GM18508 (cell line): ENCODE results near the gene CTDP1.

Experiments
- ATAC-seq: cut with Tn5 transposase; IDR thresholded peaks from one replicate; pipeline ENCODE4 v1.9.1; 2021; ENCODE audit warnings: moderate number of reproducible peaks; ENCODE audit not compliant: insufficient read depth, unreplicated experiment

The CTDP1 gene

DNA sequence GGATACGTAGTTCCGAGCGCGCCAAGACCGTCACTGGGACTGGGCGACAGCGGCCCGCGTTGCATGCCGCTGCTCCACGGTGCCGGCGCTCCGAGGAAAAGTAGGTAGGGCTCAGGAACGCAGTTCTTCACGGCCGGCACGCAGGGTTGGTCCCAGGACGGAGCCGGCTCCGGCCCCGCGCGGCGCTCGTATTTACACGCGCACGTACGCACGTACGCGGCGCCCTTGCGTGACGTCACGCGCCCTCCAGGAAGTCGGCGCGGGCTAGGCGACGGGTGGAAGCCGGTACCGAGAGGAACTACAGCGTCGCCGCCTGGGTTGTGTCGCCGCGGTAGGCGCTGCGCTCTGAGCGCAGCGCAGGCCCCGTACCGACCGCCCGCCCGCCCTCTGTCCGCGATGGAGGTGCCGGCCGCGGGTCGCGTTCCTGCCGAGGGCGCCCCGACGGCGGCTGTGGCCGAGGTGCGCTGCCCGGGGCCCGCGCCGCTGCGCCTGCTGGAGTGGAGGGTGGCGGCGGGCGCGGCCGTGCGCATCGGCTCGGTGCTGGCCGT lies at the start of gene CTDP1:
TSS of gene CTDP1 (plus strand) at position 252 of the 548 bp plus-strand sequence. CDS start at position 397, 145 bp downstream.
- ATAC-seq, result peak; percentile 26

DNA sequence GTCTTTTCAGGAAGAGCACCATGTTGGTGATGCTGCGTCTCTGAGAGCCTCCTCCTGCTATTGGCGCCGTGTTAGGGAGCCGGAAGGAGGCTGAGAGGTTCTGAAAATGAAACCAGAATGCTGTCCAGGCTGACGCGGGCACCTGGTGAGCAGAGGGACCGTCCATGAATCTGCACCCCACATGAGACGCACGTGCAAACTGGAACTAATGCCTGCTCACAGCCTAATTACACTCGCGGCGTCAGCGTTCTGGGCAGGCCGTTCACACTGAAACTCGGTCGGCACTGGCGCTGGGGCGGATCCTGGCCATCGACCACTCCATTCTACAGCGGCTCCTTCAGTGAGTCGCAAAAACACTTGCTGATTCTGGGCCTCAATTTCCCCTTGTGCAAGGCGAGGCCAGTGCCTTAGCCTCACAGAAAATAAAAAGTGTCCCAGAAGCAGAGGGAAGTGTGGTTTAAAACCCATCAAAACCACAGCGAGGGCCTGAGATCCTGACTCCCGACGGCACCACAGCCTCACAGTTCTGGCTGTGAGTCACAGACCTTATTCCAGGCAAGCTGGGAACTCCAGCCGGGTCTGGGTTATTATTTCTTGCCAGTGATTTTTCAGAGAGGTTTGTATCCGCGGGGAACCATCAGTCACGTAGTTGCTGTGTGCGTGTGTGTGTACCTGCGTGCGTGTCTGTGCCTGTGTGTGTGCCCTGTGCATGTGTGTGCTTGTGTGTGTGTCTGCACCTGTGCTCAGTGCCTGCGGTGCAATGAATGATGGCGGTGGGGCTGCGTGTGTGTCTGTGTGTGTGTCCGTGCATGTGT lies 49.1 kb upstream of the CTDP1 start:
- no peak for ATAC-seq

DNA sequence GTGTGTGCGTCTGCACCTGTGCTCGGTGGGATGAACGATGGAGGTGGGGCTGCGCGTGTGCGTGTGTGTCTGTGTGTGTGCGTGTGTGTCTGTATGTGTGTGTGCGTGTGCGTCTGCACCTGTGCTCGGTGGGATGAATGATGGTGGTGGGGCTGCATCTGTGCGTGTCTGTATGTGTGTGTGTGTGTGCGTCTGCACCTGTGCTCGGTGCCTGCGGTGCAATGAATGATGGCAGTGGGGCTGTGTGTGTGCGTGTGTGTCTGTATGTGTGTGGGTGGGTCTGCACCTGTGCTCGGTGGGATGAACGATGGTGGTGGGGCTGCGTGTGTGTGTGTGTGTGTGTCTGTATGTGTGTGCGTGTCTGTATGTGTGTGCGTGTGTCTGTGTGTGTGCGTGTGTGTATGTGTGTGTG lies 48.5 kb upstream of the CTDP1 start:
- ATAC-seq, result no peak

DNA sequence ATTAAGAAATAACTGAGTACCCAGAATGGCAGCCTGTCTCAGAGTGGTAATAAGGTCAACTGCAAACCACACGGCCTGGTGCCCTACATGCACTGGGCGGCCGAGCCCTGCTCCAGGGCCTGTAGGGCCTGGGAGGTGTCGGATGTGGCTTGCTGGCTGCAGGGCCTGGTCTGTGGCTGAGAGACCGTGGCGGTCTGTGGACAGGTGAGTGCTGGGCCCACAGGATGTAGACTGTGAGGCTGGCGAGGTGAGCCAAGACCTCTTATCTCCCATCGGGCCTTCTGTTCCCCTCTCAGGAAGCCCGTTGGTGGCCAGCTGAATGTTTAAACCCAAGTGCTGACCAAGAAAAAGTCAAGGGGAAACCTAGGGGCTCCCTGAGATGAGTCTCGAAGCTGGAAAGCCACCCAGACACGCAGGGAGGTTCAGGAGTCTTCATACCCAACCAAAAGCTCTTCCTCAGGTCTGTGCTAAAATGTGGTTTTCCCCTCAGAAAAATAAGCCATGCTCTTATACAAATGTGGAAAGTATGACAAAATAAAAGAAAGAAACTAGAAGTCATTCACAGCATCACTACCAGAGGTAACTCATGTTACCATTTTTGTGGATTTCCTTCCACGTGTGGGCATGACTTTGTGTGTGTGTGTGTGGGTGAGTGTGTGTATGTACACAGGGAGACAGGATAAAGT lies 47.7 kb upstream of the CTDP1 start:
- ATAC-seq, result no peak

- no peak for ATAC-seq
Measured at GRCh38 chr18:79632765-79633164, 46.8 kb upstream of the CTDP1 start.

- no peak for ATAC-seq
Measured at GRCh38 chr18:79634186-79634585, 45.4 kb upstream of the CTDP1 start.

- ATAC-seq, result no peak
Measured at GRCh38 chr18:79634593-79635426, 44.8 kb upstream of the CTDP1 start.

- no peak for ATAC-seq
Measured at GRCh38 chr18:79635427-79635726, 44.2 kb upstream of the CTDP1 start.

DNA sequence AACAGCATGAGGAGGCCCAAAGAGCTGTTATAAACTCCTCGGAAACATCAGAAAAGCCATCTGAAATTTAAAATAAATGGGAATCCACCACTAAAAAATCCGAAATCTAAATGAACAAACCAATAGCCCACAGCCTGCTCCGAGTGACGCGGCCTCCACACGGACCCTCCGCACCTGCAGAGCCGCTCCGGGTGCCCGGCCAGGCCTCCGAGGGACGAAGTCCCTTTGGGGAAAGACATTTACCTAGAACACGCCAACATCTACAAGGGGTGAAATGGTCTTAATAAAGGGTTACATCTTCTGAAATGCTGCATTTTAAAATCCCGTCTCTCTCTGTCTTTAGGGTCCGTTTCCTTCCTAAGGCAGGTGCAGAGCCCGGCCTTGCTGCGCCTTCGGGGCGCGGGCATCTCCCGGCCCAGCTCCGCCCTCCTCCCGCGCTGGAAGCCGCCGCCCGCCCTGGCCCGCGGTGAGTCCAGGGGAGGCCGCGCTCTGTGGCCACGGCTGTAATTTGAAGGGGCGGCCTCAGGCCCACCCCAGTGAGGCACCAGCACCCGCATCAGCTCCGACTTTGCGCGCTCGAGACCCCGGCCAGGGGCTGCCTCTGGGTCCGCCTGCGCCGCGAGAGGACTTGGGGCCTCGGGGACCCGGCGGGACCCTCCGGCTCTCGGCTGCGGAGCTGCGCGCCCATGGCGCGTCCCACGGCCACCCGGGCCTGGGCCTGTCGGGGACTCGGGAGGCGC lies 42.3 kb upstream of the CTDP1 start:
- ATAC-seq, result no peak

GRCh38 chr18:79637921-79638909 lies 41.4 kb upstream of the CTDP1 start:
- ATAC-seq, result no peak

- no peak for ATAC-seq
Measured at GRCh38 chr18:79639072-79639829, 40.4 kb upstream of the CTDP1 start.

DNA sequence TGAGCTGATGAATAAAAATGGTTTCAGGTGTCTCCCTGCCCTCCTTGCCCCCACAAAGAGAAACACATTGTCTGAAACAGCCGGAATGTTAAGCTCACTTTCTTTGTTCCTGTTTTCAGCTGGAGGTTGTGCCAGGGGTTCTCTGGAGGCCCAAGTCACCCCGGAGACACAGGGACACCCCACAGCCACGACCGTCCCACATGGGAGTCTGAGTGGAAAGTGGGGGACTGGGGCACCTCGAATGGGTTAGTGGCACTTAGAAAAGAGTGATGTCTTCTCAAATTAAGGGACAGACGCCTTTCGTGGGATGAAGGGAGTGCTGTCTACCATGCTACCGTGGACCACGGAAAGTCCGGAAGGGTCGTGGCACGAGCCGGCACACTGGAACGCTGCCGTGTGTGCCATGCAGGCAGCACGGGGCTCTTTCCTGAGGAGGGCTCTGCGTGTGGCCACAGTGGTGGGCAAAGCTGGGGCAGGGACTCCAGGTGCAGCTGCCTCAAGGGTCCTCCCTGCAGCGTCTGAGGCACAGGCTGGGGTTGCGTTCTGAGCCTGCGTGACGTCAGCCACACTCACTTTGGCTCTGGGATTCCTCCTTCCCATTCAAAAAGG lies 39.4 kb upstream of the CTDP1 start:
- no peak for ATAC-seq

- ATAC-seq, result no peak
Measured at GRCh38 chr18:79640875-79641274, 38.7 kb upstream of the CTDP1 start.

DNA sequence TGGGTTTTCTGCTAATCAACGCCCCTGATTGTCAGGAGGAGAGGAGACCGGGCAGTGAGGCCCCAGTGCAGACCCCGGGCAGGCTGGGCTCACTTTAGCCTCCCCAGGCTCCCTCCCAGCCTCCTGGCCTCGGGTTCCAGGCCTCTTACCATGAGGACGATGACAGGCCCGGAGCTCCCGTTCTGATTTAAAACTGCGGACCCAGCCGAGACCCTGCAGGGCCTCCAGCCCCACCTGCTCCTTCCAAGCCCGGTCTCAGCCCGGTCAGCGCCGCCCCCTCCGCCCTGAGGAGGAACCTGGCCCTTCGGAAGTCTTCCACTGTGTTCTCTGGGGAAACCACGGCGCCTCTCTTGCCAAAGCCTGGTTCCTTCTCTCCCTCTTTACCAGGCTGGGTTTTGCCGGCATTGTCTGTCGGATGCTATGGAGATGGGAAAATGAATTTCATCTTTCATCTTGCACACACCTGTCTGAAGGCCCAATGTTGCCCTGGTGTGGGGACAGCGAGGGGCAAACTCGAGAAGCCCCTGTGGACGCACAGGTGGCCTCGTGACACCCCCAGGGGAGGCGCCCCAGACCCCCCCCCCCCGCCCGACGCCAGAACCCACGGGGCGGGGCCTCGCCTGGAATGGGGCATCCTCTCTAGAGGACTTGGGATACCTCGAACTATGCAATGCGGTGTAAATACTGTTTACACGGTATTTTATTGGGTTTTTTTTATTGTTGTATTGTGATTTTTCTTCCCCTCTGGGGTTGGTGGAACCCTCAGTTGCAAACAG lies 37.7 kb upstream of the CTDP1 start:
- no peak for ATAC-seq

- ATAC-seq, result no peak
Measured at GRCh38 chr18:79642626-79643025, 37.0 kb upstream of the CTDP1 start.

GRCh38 chr18:79643054-79643984 lies 36.3 kb upstream of the CTDP1 start:
- ATAC-seq, result no peak
